HCEC 1CT (cell line): ENCODE results near the gene LRP1B.
A peak's percentile ranks its signal among the peaks of the same experiment; 100 is the strongest.

Experiments
- DNase-seq: peaks from one replicate; pipeline ENCODE4 v3.0.0-alpha.2; 2017

LRP1B gene

GRCh38 chr2:140759426-140760156, 1371.2 kb downstream of the LRP1B start:
- no peak for DNase-seq

- no peak for DNase-seq
Observed at GRCh38 chr2:140747665-140748064, 1383.2 kb downstream of the LRP1B start.

GRCh38 chr2:140747090-140747489, 1383.7 kb downstream of the LRP1B start:
- no peak for DNase-seq

- DNase-seq, result no peak
Observed at GRCh38 chr2:140744379-140744778, 1386.4 kb downstream of the LRP1B start.

- DNase-seq, result no peak
Observed at GRCh38 chr2:140737006-140737405, 1393.8 kb downstream of the LRP1B start.

- DNase-seq, result no peak
Observed at GRCh38 chr2:140734992-140735391, 1395.8 kb downstream of the LRP1B start.

- DNase-seq, result no peak
Observed at GRCh38 chr2:140718999-140719398, 1411.8 kb downstream of the LRP1B start.

- DNase-seq, result no peak
Observed at GRCh38 chr2:140717481-140717880, 1413.3 kb downstream of the LRP1B start.

GRCh38 chr2:140714586-140714985, 1416.2 kb downstream of the LRP1B start:
- peak; percentile 37 for DNase-seq

GRCh38 chr2:140711867-140712266, 1418.9 kb downstream of the LRP1B start:
- DNase-seq, result no peak

- no peak for DNase-seq
Observed at GRCh38 chr2:140701726-140702125, 1429.1 kb downstream of the LRP1B start.

- DNase-seq, result no peak
Observed at GRCh38 chr2:140698636-140699035, 1432.2 kb downstream of the LRP1B start.

GRCh38 chr2:140696449-140696848, 1434.4 kb downstream of the LRP1B start:
- DNase-seq, result no peak

- peak; percentile 91 for DNase-seq
Observed at GRCh38 chr2:140695155-140695554, 1435.7 kb downstream of the LRP1B start.

- no peak for DNase-seq
Observed at GRCh38 chr2:140687825-140688224, 1443.0 kb downstream of the LRP1B start.

- no peak for DNase-seq
Observed at GRCh38 chr2:140683658-140684057, 1447.2 kb downstream of the LRP1B start.

- no peak for DNase-seq
Observed at GRCh38 chr2:140680862-140681261, 1450.0 kb downstream of the LRP1B start.

- DNase-seq, result no peak
Observed at GRCh38 chr2:140679752-140680151, 1451.1 kb downstream of the LRP1B start.

- no peak for DNase-seq
Observed at GRCh38 chr2:140669911-140670310, 1460.9 kb downstream of the LRP1B start.

- DNase-seq, result no peak
Observed at GRCh38 chr2:140667203-140667602, 1463.6 kb downstream of the LRP1B start.

- no peak for DNase-seq
Observed at GRCh38 chr2:140662504-140662903, 1468.3 kb downstream of the LRP1B start.

GRCh38 chr2:140658760-140659692, 1471.8 kb downstream of the LRP1B start:
- no peak for DNase-seq

- DNase-seq, result no peak
Observed at GRCh38 chr2:140657657-140658056, 1473.2 kb downstream of the LRP1B start.

GRCh38 chr2:140654565-140654964, 1476.3 kb downstream of the LRP1B start:
- no peak for DNase-seq
